SK-N-SH (cell line): ENCODE data around the gene DDAH1. TPM values are rescaled to one million over a fixed set of nuclear protein-coding genes. Genes with fewer than 3 reads are reported as not detected.

Source experiments
- CTCF ChIA-PET: fragments of 300-600, 350-600 bp; formaldehyde crosslinking; extraction: SDS; loops from one replicate; lab custom pipeline; 2021; lab: Yijun Ruan, JAX
- POLR2A ChIA-PET: fragments of 350-600 bp; sonication (Branson Sonifier 250); formaldehyde crosslinking; extraction: SDS; loops from one replicate; lab custom pipeline; 2020; ENCODE audit warnings: antibody characterized with exemption, inconsistent platforms; lab: Yijun Ruan, JAX
- DNase-seq: peaks from one replicate; pipeline ENCODE4 v3.0.0; 2012
- H2AFZ ChIP-seq: fragments of 200-600 bp; sonication (generic); 2 replicates; pipeline ENCODE4 v1.8.1; 2016; ENCODE audit warnings: antibody characterized with exemption, mild to moderate bottlenecking, low read depth
- H3F3A ChIP-seq: fragments of 200-600 bp; sonication (generic); replicated peaks from 2 replicates; pipeline ENCODE3; 2016; ENCODE audit warnings: antibody characterized with exemption, mild to moderate bottlenecking; ENCODE audit not compliant: insufficient read depth
- H3K27ac ChIP-seq, 2 experiments: fragments of 200-500 bp in 1 of 2; fragments of 200-600 bp in 1 of 2; sonication (Bioruptor generic) in 1 of 2; sonication (generic), shearing (Covaris generic) in 1 of 2; 2 replicates each; pipeline versions ENCODE4 v1.5.1 to v1.6.1; 2014 to 2016; ENCODE audit warnings: low read depth in 2 of 2, inconsistent platforms in 1 of 2, low read length in 1 of 2, mild to moderate bottlenecking in 1 of 2, mixed read lengths in 1 of 2
- H3K27me3 ChIP-seq: fragments of 200-600 bp; sonication (generic), shearing (Covaris generic); 2 replicates; pipeline ENCODE4 v1.6.1; 2016; ENCODE audit warnings: mixed run types; ENCODE audit not compliant: insufficient read depth
- H3K36me3 ChIP-seq, 2 experiments: fragments of 200-500 bp in 1 of 2; fragments of 200-600 bp in 1 of 2; sonication (Bioruptor generic) in 1 of 2; sonication (generic) in 1 of 2; replicated peaks in 1 of 2; 2 replicates each; pipeline versions ENCODE3 to v1.5.1; 2014 to 2016; ENCODE audit warnings: low read length in 1 of 2, mild to moderate bottlenecking in 1 of 2; ENCODE audit not compliant: insufficient read depth in 2 of 2, control insufficient read depth in 1 of 2
- H3K4me1 ChIP-seq, 2 experiments: fragments of 200-500 bp in 1 of 2; fragments of 200-600 bp in 1 of 2; sonication (Bioruptor generic) in 1 of 2; sonication (generic), shearing (Covaris generic) in 1 of 2; 2 replicates each; pipeline versions ENCODE4 v1.5.1 to v1.6.1; 2014 to 2016; ENCODE audit warnings: low read depth in 1 of 2, low read length in 1 of 2, mixed run types in 1 of 2; ENCODE audit not compliant: insufficient read depth in 2 of 2, control insufficient read depth in 1 of 2
- H3K4me2 ChIP-seq: fragments of 200-600 bp; sonication (generic), shearing (Covaris generic); 2 replicates; pipeline ENCODE4 v1.6.1; 2017; ENCODE audit warnings: mixed run types
- H3K4me3 ChIP-seq, 2 experiments: fragments of 200-500 bp in 1 of 2; fragments of 200-600 bp in 1 of 2; sonication (Bioruptor generic) in 1 of 2; sonication (generic), shearing (Covaris generic) in 1 of 2; 2 replicates each; pipeline versions ENCODE4 v1.5.1 to v1.8.1; 2014 to 2016; ENCODE audit warnings: low read depth in 2 of 2, inconsistent platforms in 1 of 2, low read length in 1 of 2, mild to moderate bottlenecking in 1 of 2, mixed read lengths in 1 of 2, moderate library complexity in 1 of 2
- H3K79me2 ChIP-seq: fragments of 200-600 bp; sonication (generic); 2 replicates; pipeline ENCODE4 v1.8.1; 2017; ENCODE audit warnings: mild to moderate bottlenecking; ENCODE audit not compliant: insufficient read depth
- H3K9ac ChIP-seq: fragments of 200-600 bp; sonication (generic); 2 replicates; pipeline ENCODE4 v1.6.1; 2017; ENCODE audit warnings: mixed run types
- H3K9me2 ChIP-seq: fragments of 200-600 bp; sonication (generic); 2 replicates; pipeline ENCODE4 v1.6.1; 2017; ENCODE audit warnings: mixed run types
- H3K9me3 ChIP-seq: fragments of 200-600 bp; sonication (generic); 2 replicates; pipeline ENCODE4 v1.6.1; 2017; ENCODE audit warnings: mixed run types, mild to moderate bottlenecking, moderate library complexity
- H4K20me1 ChIP-seq: fragments of 200-600 bp; sonication (generic); 2 replicates; pipeline ENCODE4 v1.6.1; 2017; ENCODE audit warnings: mild to moderate bottlenecking, mixed run types; ENCODE audit not compliant: insufficient read depth
- CHD2 ChIP-seq: fragments of 150-350 bp; IDR thresholded peaks from 2 replicates; pipeline ENCODE4 v1.6.1; 2018; ENCODE audit warnings: low read length; ENCODE audit not compliant: partially characterized antibody
- EP300 ChIP-seq, 2 experiments: IDR thresholded peaks; 2 replicates each; pipeline versions ENCODE4 v1.4.0 to v1.6.1; 2012; ENCODE audit warnings: borderline replicate concordance in 1 of 2, low read depth in 1 of 2, low read length in 1 of 2
- EZH2phosphoT487 ChIP-seq: fragments of 200-600 bp; sonication (generic); IDR thresholded peaks from 2 replicates; pipeline ENCODE4 v1.6.1; 2017; ENCODE audit warnings: low read depth, mixed run types, mild to moderate bottlenecking, antibody characterized with exemption, moderate library complexity, borderline replicate concordance
- FOSL2 ChIP-seq: IDR thresholded peaks from 2 replicates; pipeline ENCODE4 v1.4.0; 2012; ENCODE audit warnings: low read depth, mild to moderate bottlenecking, moderate library complexity, borderline replicate concordance
- FOXJ3 ChIP-seq: sonication (generic); formaldehyde crosslinking; IDR thresholded peaks from 2 replicates; pipeline ENCODE4 v1.5.1; 2020; ENCODE audit warnings: mild to moderate bottlenecking, missing genetic modification reagents
- GATA2 ChIP-seq: sonication (generic); formaldehyde crosslinking; IDR thresholded peaks from 2 replicates; pipeline ENCODE4 v1.5.0; 2020; ENCODE audit warnings: mild to moderate bottlenecking, missing genetic modification reagents
- JUND ChIP-seq: IDR thresholded peaks from 2 replicates; pipeline ENCODE4 v1.4.0; 2012
- MXI1 ChIP-seq: IDR thresholded peaks from 2 replicates; pipeline ENCODE4 v1.6.1; 2012; ENCODE audit warnings: mild to moderate bottlenecking, low read depth, low read length, improper control_type of control experiment
- NFIC ChIP-seq: IDR thresholded peaks from 2 replicates; pipeline ENCODE4 v1.4.0; 2012; ENCODE audit warnings: borderline replicate concordance
- NRF1 ChIP-seq: IDR thresholded peaks from 2 replicates; pipeline ENCODE4 v1.6.1; 2012; ENCODE audit warnings: low read depth, mild to moderate bottlenecking, low read length
- POLR2AphosphoS5 ChIP-seq: IDR thresholded peaks from 2 replicates; pipeline ENCODE4 v1.6.1; 2012; ENCODE audit warnings: low read depth, low read length
- RCOR1 ChIP-seq: fragments of 150-350 bp; IDR thresholded peaks from 2 replicates; pipeline ENCODE4 v1.6.1; 2017; ENCODE audit warnings: antibody characterized with exemption, low read length
- RXRA ChIP-seq: IDR thresholded peaks from 2 replicates; pipeline ENCODE4 v1.4.0; 2012; ENCODE audit warnings: low read depth, mild to moderate bottlenecking, borderline replicate concordance
- SIN3A ChIP-seq: IDR thresholded peaks from 2 replicates; pipeline ENCODE4 v1.6.1; 2012; ENCODE audit warnings: low read depth, mild to moderate bottlenecking, low read length, moderate library complexity, borderline replicate concordance
- SMC3 ChIP-seq: IDR thresholded peaks from 2 replicates; pipeline ENCODE4 v1.6.1; 2012; ENCODE audit warnings: low read depth, low read length, improper control_type of control experiment
- TCF12 ChIP-seq: IDR thresholded peaks from 2 replicates; pipeline ENCODE4 v1.4.0; 2012
- TEAD4 ChIP-seq: IDR thresholded peaks from 2 replicates; pipeline ENCODE4 v1.4.0; 2012; ENCODE audit warnings: mild to moderate bottlenecking, borderline replicate concordance; ENCODE audit not compliant: insufficient read depth
- WGBS: methylation state at CpG from one replicate; pipeline ENCODE4 v1.1.6; 2017; ENCODE audit warnings: low lambda C conversion rate; 5-methylcytosine and 5-hydroxymethylcytosine counted together
- polyA plus RNA-seq, 3 experiments: library from polyadenylated mRNA; depleted of rRNA; stranded (reverse); fragments of >200 nt; gene quantifications; 2 replicates each; pipeline ENCODE4 v1.2.3, GENCODE V29; 2012
- TF ChIP-seq, protein P1 (sequence below): IDR thresholded peaks from 2 replicates; pipeline ENCODE4 v1.4.0; 2012; ENCODE audit warnings: low read depth, borderline replicate concordance
- TF ChIP-seq, protein P2 (sequence below): IDR thresholded peaks from 2 replicates; pipeline ENCODE4 v1.4.0; 2012; ENCODE audit warnings: low read depth, borderline replicate concordance
- TF ChIP-seq, protein P3 (sequence below): IDR thresholded peaks from 2 replicates; pipeline ENCODE4 v1.6.1; 2012; ENCODE audit warnings: mild to moderate bottlenecking, low read depth, low read length, moderate library complexity
- TF ChIP-seq, protein P4 (sequence below): fragments of 150-350 bp; IDR thresholded peaks from 2 replicates; pipeline ENCODE4 v1.6.1; 2016; ENCODE audit warnings: mild to moderate bottlenecking, low read depth, low read length
- TF ChIP-seq, protein P5 (sequence below): IDR thresholded peaks from 2 replicates; pipeline ENCODE4; 2012

The DDAH1 gene
- polyA plus RNA-seq, 1 of the 3 experiments (the other 2 are of a cell fraction): 64.3 TPM

DNA sequence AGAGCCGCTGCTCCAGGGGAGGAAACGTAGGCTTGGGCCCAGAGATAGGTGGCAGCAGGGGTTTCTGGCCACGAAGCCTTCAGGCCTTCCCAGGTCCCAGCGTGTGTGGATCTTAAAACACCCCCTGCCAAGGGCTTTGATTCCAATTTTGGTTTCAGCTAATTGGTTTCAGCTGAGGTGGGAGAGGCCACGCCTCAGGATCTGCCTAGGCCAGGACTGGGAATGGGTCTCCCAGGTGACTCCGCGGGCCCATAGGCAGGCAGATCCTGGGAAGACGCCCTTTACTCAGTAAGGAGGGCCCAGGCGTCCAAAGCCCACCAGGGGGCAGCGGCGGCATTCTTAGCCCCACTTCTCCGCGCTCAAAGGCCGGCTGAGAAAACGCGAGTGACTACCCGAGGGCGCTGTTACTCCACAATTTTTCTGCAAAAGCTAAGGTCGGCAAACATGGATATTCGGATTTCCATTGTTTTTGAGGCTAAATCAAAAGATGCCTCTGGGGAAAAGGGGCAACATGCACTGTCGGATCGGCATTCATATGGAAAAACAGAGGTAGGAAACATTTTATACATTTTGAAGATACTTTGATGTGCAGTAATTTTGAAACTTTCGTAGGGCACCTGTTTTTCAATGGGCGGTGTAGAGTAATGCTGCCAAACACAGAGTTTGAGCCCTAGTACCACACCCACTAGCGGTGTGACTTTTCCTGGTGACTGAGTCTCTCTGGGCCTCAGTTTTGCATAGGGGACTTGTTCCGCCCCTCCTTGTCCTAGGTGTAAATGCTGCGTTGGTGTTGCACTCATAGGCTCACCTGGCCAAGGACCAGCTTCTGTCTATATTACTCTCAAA lies 156.7 kb downstream of the DDAH1 start:
- peak overlapping the region in 1 of 2 experiments; percentile 28; a peak in 3 of 4 replicates for H3K27ac ChIP-seq
- H3K4me2 ChIP-seq: peak overlapping the region; percentile 26; the same call in 1 of the 2 replicates
- peak overlapping the region in 1 of 2 experiments; percentile 10; a peak in 1 of 4 replicates for H3K4me3 ChIP-seq
- POLR2A ChIA-PET: interaction anchor here (1.0 kb wide), 1 partner anchor 385 kb away, joined by 4 read pairs; no protein-coding TSS in a partner anchor
- H4K20me1 ChIP-seq: no peaks in the 10 kb centered on the region
- peaks cover 14% of the 10 kb centered on the region; the same call in 1 of the 2 replicates for H3K79me2 ChIP-seq
- H3K9me2 ChIP-seq: no peaks in the 10 kb centered on the region
- H3K4me1 ChIP-seq: peaks cover 6 to 7% of the 10 kb centered on the region in 2 experiments; a peak in 2 of 4 replicates
- CTCF ChIA-PET: interaction anchor here (0.5 to 3.0 kb wide), 100 partner anchors 9 to 1793 kb away, joined by 3 to 78 read pairs (median 6); partner anchors contain the start of genes BCL10, C1orf52, CCN1 and DDAH1
- no peaks in the 10 kb centered on the region for H3K27me3 ChIP-seq
- H3K9me3 ChIP-seq: no peaks in the 10 kb centered on the region
- H2AFZ ChIP-seq: no peak overlapping the region
- peaks cover 18% of the 10 kb centered on the region for H3F3A ChIP-seq
- DNase-seq: peak; percentile 83
- H3K36me3 ChIP-seq: no peaks in the 10 kb centered on the region
- peak overlapping the region; percentile 42; the same call in 1 of the 2 replicates for H3K9ac ChIP-seq
- 31% methylated on average over 27 of the region's 27 CpGs for WGBS
- TF ChIP-seq POLR2AphosphoS5 (peak; percentile 31; the same call in 1 of the 2 replicates), SMC3 (peak; percentile 100), TEAD4 (no peak), EP300 (IDR thresholded peaks at IDR 0.05; ENCODE audit: borderline replicate concordance in 1 of 2, low read depth in 1 of 2, low read length in 1 of 2) (peak in 1 of 2 experiments; percentile 26; a peak in 1 of 4 replicates), MXI1 (no peak), EZH2phosphoT487 (no peak), TCF12 (peak; percentile 32; the same call in 1 of the 2 replicates), FOSL2 (peak; percentile 18; the same call in 1 of the 2 replicates), NRF1 (0 out of 2 replicates have a peak, but pooled peaks have one; percentile 20), RXRA (peak; percentile 36; the same call in 1 of the 2 replicates), FOXJ3 (CRISPR knock-in tag) (no peak), JUND (no peak), GATA2 (CRISPR knock-in tag) (no peak), NFIC (peak; percentile 35; the same call in 1 of the 2 replicates), CHD2 (peak; percentile 25), SIN3A (peak; percentile 49; the same call in 1 of the 2 replicates), RCOR1 (0 out of 2 replicates have a peak, but pooled peaks have one; percentile 45)
- TF ChIP-seq, protein P1, sequence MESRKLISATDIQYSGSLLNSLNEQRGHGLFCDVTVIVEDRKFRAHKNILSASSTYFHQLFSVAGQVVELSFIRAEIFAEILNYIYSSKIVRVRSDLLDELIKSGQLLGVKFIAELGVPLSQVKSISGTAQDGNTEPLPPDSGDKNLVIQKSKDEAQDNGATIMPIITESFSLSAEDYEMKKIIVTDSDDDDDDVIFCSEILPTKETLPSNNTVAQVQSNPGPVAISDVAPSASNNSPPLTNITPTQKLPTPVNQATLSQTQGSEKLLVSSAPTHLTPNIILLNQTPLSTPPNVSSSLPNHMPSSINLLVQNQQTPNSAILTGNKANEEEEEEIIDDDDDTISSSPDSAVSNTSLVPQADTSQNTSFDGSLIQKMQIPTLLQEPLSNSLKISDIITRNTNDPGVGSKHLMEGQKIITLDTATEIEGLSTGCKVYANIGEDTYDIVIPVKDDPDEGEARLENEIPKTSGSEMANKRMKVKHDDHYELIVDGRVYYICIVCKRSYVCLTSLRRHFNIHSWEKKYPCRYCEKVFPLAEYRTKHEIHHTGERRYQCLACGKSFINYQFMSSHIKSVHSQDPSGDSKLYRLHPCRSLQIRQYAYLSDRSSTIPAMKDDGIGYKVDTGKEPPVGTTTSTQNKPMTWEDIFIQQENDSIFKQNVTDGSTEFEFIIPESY: no peak
- TF ChIP-seq, protein P2, sequence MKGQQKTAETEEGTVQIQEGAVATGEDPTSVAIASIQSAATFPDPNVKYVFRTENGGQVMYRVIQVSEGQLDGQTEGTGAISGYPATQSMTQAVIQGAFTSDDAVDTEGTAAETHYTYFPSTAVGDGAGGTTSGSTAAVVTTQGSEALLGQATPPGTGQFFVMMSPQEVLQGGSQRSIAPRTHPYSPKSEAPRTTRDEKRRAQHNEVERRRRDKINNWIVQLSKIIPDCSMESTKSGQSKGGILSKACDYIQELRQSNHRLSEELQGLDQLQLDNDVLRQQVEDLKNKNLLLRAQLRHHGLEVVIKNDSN: no peak
- TF ChIP-seq, protein P3, sequence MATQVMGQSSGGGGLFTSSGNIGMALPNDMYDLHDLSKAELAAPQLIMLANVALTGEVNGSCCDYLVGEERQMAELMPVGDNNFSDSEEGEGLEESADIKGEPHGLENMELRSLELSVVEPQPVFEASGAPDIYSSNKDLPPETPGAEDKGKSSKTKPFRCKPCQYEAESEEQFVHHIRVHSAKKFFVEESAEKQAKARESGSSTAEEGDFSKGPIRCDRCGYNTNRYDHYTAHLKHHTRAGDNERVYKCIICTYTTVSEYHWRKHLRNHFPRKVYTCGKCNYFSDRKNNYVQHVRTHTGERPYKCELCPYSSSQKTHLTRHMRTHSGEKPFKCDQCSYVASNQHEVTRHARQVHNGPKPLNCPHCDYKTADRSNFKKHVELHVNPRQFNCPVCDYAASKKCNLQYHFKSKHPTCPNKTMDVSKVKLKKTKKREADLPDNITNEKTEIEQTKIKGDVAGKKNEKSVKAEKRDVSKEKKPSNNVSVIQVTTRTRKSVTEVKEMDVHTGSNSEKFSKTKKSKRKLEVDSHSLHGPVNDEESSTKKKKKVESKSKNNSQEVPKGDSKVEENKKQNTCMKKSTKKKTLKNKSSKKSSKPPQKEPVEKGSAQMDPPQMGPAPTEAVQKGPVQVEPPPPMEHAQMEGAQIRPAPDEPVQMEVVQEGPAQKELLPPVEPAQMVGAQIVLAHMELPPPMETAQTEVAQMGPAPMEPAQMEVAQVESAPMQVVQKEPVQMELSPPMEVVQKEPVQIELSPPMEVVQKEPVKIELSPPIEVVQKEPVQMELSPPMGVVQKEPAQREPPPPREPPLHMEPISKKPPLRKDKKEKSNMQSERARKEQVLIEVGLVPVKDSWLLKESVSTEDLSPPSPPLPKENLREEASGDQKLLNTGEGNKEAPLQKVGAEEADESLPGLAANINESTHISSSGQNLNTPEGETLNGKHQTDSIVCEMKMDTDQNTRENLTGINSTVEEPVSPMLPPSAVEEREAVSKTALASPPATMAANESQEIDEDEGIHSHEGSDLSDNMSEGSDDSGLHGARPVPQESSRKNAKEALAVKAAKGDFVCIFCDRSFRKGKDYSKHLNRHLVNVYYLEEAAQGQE: no peak
- TF ChIP-seq, protein P4, sequence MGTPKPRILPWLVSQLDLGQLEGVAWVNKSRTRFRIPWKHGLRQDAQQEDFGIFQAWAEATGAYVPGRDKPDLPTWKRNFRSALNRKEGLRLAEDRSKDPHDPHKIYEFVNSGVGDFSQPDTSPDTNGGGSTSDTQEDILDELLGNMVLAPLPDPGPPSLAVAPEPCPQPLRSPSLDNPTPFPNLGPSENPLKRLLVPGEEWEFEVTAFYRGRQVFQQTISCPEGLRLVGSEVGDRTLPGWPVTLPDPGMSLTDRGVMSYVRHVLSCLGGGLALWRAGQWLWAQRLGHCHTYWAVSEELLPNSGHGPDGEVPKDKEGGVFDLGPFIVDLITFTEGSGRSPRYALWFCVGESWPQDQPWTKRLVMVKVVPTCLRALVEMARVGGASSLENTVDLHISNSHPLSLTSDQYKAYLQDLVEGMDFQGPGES: no peak
- TF ChIP-seq, protein P5, sequence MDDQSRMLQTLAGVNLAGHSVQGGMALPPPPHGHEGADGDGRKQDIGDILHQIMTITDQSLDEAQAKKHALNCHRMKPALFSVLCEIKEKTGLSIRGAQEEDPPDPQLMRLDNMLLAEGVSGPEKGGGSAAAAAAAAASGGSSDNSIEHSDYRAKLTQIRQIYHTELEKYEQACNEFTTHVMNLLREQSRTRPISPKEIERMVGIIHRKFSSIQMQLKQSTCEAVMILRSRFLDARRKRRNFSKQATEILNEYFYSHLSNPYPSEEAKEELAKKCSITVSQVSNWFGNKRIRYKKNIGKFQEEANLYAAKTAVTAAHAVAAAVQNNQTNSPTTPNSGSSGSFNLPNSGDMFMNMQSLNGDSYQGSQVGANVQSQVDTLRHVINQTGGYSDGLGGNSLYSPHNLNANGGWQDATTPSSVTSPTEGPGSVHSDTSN: 0 out of 2 replicates have a peak, but pooled peaks have one; percentile 15
